HepG2 (cell line): ENCODE results near the gene FXYD5. TPM values are rescaled to one million over a fixed set of nuclear protein-coding genes. Genes with fewer than 3 reads are reported as not detected.

ENCODE experiments used
- ATAC-seq: fragments of 200-7000 bp; cut with Tn5 transposase; 3 replicates; pipeline ENCODE4 v1.9.1; 2020; ENCODE audit warnings: mild to moderate bottlenecking, moderate library complexity
- BruUV-seq: library from RNA; stranded (reverse); fragments of 400-500 nt; replicated peaks from 2 replicates; lab custom pipeline; 2021; lab: Mats Ljungman, UMichigan
- CTCF ChIA-PET: fragments of 300-600 bp; formaldehyde crosslinking; extraction: SDS; loops from one replicate; lab custom pipeline; 2021; ENCODE audit warnings: low total read pairs, inconsistent platforms, low intra/inter-chr PET ratio; lab: Yijun Ruan, JAX
- POLR2A ChIA-PET: fragments of 350-600 bp; sonication (Branson Sonifier 250); formaldehyde crosslinking; loops from one replicate; lab custom pipeline; 2020; ENCODE audit warnings: antibody characterized with exemption, inconsistent platforms; lab: Yijun Ruan, JAX
- DNase-seq: peaks from one replicate; pipeline ENCODE4 v3.0.0-alpha.2; 2015; ENCODE audit warnings: low spot score
- FAIRE-seq: peaks from 3 replicates; lab custom pipeline; 2011; peaks lifted over from hg19 to GRCh38; lab: Jason Lieb, UNC
- H2AFZ ChIP-seq: one replicate; pipeline ENCODE4 v1.6.1; 2011; ENCODE audit warnings: low read length, inconsistent platforms
- H3K27ac ChIP-seq: fragments of 300-600 bp; 3 replicates; pipeline ENCODE4 v1.8.0; 2011; ENCODE audit warnings: mixed run types, mild to moderate bottlenecking, mixed read lengths, low read length, inconsistent platforms; ENCODE audit not compliant: insufficient read depth; ENCODE audit errors: extremely low read length
- H3K27me3 ChIP-seq, 2 experiments: fragments of 200-600 bp in 1 of 2; 2 replicates in 1 of 2; 3 replicates in 1 of 2; pipeline versions ENCODE4 v1.6.0 to v1.8.0; 2011; ENCODE audit warnings: low read length in 2 of 2, mild to moderate bottlenecking in 2 of 2, moderate library complexity in 2 of 2, inconsistent platforms in 1 of 2; ENCODE audit not compliant: insufficient read depth in 2 of 2, control insufficient read depth in 1 of 2
- H3K36me3 ChIP-seq, 2 experiments: fragments of 200-600 bp in 1 of 2; replicated peaks in 1 of 2; 2 replicates in 1 of 2; 3 replicates in 1 of 2; pipeline versions ENCODE4 v1.5.1 to v1.8.0; 2011; ENCODE audit warnings: low read length in 2 of 2, inconsistent platforms in 1 of 2; ENCODE audit not compliant: insufficient read depth in 2 of 2, control insufficient read depth in 1 of 2
- H3K4me1 ChIP-seq: 2 replicates; pipeline ENCODE4 v1.5.1; 2012; ENCODE audit warnings: low read length, inconsistent platforms; ENCODE audit not compliant: insufficient read depth
- H3K4me2 ChIP-seq: 2 replicates; pipeline ENCODE4 v1.6.0; 2011; ENCODE audit warnings: low read depth, low read length, inconsistent platforms
- H3K4me3 ChIP-seq, 3 experiments: fragments of 200-600 bp in 1 of 3; sonication (generic), shearing (Covaris generic) in 1 of 3; replicated peaks in 1 of 3; 2 replicates each; pipeline ENCODE4 v1.5.1; 2011 to 2016; ENCODE audit warnings: low read length in 3 of 3, inconsistent platforms in 2 of 3, low read depth in 2 of 3, mild to moderate bottlenecking in 2 of 3, control low read depth in 1 of 3, mixed read lengths in 1 of 3; ENCODE audit not compliant: insufficient read depth in 1 of 3
- H3K79me2 ChIP-seq: one replicate; pipeline ENCODE4 v1.6.1; 2011; ENCODE audit warnings: low read length, inconsistent platforms; ENCODE audit not compliant: insufficient read depth
- H3K9ac ChIP-seq: 2 replicates; pipeline ENCODE4 v1.6.0; 2011; ENCODE audit warnings: mild to moderate bottlenecking, low read depth, low read length, inconsistent platforms; ENCODE audit not compliant: insufficient read depth
- H3K9me3 ChIP-seq: 2 replicates; pipeline ENCODE4 v1.5.1; 2012; ENCODE audit warnings: mild to moderate bottlenecking, low read length
- H4K20me1 ChIP-seq: 2 replicates; pipeline ENCODE4 v1.6.0; 2011; ENCODE audit warnings: inconsistent platforms, mild to moderate bottlenecking, low read length, moderate library complexity; ENCODE audit not compliant: insufficient read depth
- CAMTA2 ChIP-seq: sonication (generic); formaldehyde crosslinking; IDR thresholded peaks from 2 replicates; pipeline ENCODE4 v1.4.0; 2020; ENCODE audit warnings: mild to moderate bottlenecking, missing genetic modification reagents, borderline replicate concordance
- HMGA1 ChIP-seq: sonication (generic); formaldehyde crosslinking; conservative IDR thresholded peaks from 2 replicates; pipeline ENCODE4 v1.4.0; 2020; ENCODE audit warnings: missing genetic modification reagents
- HNRNPK ChIP-seq: fragments of 200-400 bp; formaldehyde crosslinking; IDR thresholded peaks from 2 replicates; pipeline ENCODE4 v1.6.1; 2018; ENCODE audit warnings: low read length, low read depth, moderate library complexity, mild to moderate bottlenecking; ENCODE audit not compliant: poor library complexity, severe bottlenecking
- IRF9 ChIP-seq: sonication (generic); formaldehyde crosslinking; IDR thresholded peaks from 2 replicates; pipeline ENCODE4 v1.8.0; 2022; ENCODE audit warnings: missing genetic modification reagents, mild to moderate bottlenecking, borderline replicate concordance
- MAFF ChIP-seq: IDR thresholded peaks from 2 replicates; pipeline ENCODE4 v1.6.1; 2011; ENCODE audit warnings: low read depth, low read length, improper control_type of control experiment
- MAFK ChIP-seq, 2 experiments: IDR thresholded peaks in 1 of 2; conservative IDR thresholded peaks in 1 of 2; 2 replicates each; pipeline ENCODE4 v1.6.1; 2011; ENCODE audit warnings: improper control_type of control experiment in 2 of 2, low read length in 2 of 2
- NFE2L2 ChIP-seq: fragments of 150-350 bp; IDR thresholded peaks from 2 replicates; pipeline ENCODE4 v1.6.1; 2014; ENCODE audit warnings: low read length
- RNF2 ChIP-seq: fragments of 450-650 bp; conservative IDR thresholded peaks from 2 replicates; pipeline ENCODE4 v1.6.1; 2016; ENCODE audit warnings: low read depth
- SNRNP70 ChIP-seq: fragments of 200-400 bp; formaldehyde crosslinking; IDR thresholded peaks from 2 replicates; pipeline ENCODE4 v1.6.1; 2017; ENCODE audit warnings: mild to moderate bottlenecking, low read depth, low read length, moderate library complexity
- TBX3 ChIP-seq: fragments of 450-650 bp; IDR thresholded peaks from 2 replicates; pipeline ENCODE4 v1.6.1; 2017; ENCODE audit warnings: antibody characterized with exemption, mild to moderate bottlenecking, inconsistent platforms, borderline replicate concordance
- TFDP1 ChIP-seq: IDR thresholded peaks from 2 replicates; pipeline ENCODE4 v1.6.1; 2016; ENCODE audit warnings: missing compliant biosample characterization, missing genetic modification reagents, borderline replicate concordance
- TIGD3 ChIP-seq: sonication (generic); formaldehyde crosslinking; IDR thresholded peaks from 2 replicates; pipeline ENCODE4 v1.5.1; 2020; ENCODE audit warnings: mild to moderate bottlenecking, missing genetic modification reagents, borderline replicate concordance
- TOPORS ChIP-seq: sonication (generic); formaldehyde crosslinking; IDR thresholded peaks from 2 replicates; pipeline ENCODE4 v1.8.0; 2023; ENCODE audit warnings: mild to moderate bottlenecking, missing genetic modification reagents
- TRIM22 ChIP-seq: fragments of 450-650 bp; IDR thresholded peaks from 2 replicates; pipeline ENCODE4 v1.6.1; 2017
- ZFP41 ChIP-seq: sonication (generic); formaldehyde crosslinking; IDR thresholded peaks from 2 replicates; pipeline ENCODE4 v1.4.0; 2020; ENCODE audit warnings: mild to moderate bottlenecking, missing genetic modification reagents, borderline replicate concordance
- ZNF18 ChIP-seq: sonication (generic); formaldehyde crosslinking; IDR thresholded peaks from 2 replicates; pipeline ENCODE4 v1.8.0; 2022; ENCODE audit warnings: mild to moderate bottlenecking, missing genetic modification reagents; ENCODE audit not compliant: insufficient replicate concordance
- ZNF230 ChIP-seq: sonication (generic); formaldehyde crosslinking; IDR thresholded peaks from 2 replicates; pipeline ENCODE4 v1.4.0; 2020; ENCODE audit warnings: mild to moderate bottlenecking, missing genetic modification reagents
- ZNF432 ChIP-seq: sonication (generic); formaldehyde crosslinking; IDR thresholded peaks from 2 replicates; pipeline ENCODE4 v1.5.0; 2020; ENCODE audit warnings: missing genetic modification reagents, mild to moderate bottlenecking, borderline replicate concordance
- ZNF772 ChIP-seq: sonication (generic); formaldehyde crosslinking; IDR thresholded peaks from 2 replicates; pipeline ENCODE4 v1.5.0; 2020; ENCODE audit warnings: mild to moderate bottlenecking, missing genetic modification reagents
- WGBS: methylation state at CpG from one replicate; pipeline ENCODE4 v1.1.6; 2017; ENCODE audit warnings: low lambda C conversion rate; 5-methylcytosine and 5-hydroxymethylcytosine counted together
- in situ Hi-C: cut with HindIII; loops from 2 replicates; pipeline ENCODE4 v1.10.0; 2017; ENCODE audit warnings: low pct_unique_long_range_greater_than_20kb; ENCODE audit not compliant: extremely low pct_ligation_motif_present
- intact Hi-C: fragments of 100-400 bp; cut with micrococcal nuclease; formaldehyde crosslinking; loops from one replicate; pipeline ENCODE4 v1.10.0; 2022; ENCODE audit not compliant: unreplicated experiment
- polyA plus RNA-seq, 8 experiments: library from polyadenylated mRNA; depleted of rRNA in 3 of 8; stranded (reverse) in 7 of 8; unstranded in 1 of 8; fragments of >200 nt; fragmentation: Illumina TruSeq in 4 of 8; extraction: Trizol in 4 of 8; gene quantifications; 2 replicates each; pipeline versions ENCODE4 v1.2.1 to v1.2.3, GENCODE V29; 2011 to 2016; ENCODE audit warnings: low read depth in 4 of 8, missing spikeins in 1 of 8, mixed read lengths in 1 of 8; ENCODE audit not compliant: insufficient read depth in 1 of 8
- total RNA-seq, 5 experiments: library from RNA; depleted of rRNA; stranded (reverse); fragments of >200 nt; fragmentation: Illumina TruSeq; extraction: Trizol; gene quantifications; 2 replicates each; pipeline ENCODE4 v1.2.3, GENCODE V29; 2016; ENCODE audit warnings: low read depth in 1 of 5

The FXYD5 gene
- total and polyA plus RNA-seq, 2 of the 13 experiments (the other 11 are each of a cell fraction or from before 2014, with no cell fraction given) = 0.65 TPM; not detected in 1

GRCh38 chr19:35179830-35180229 lies 25.3 kb downstream of the FXYD5 start (continued):
- TF ChIP-seq TFDP1 (no peak), TOPORS (CRISPR knock-in tag) (no peak), ZNF432 (no peak), TBX3 (no peak), HMGA1 (CRISPR knock-in tag) (no peak), ZNF230 (no peak), TRIM22 (no peak), HNRNPK (no peak), SNRNP70 (no peak), ZNF18 (CRISPR knock-in tag) (no peak)

GRCh38 chr19:35181387-35181786 lies 26.9 kb downstream of the FXYD5 start:
- Histone ChIP-seq H3K9ac (no peak overlapping the region), H4K20me1 (no peaks in the 10 kb centered on the region), H3K9me3 (no peaks in the 10 kb centered on the region), H3K79me2 (no peaks in the 10 kb centered on the region), H3K27ac (no peak overlapping the region), H2AFZ (no peak overlapping the region), H3K4me3 (no peak overlapping the region), H3K27me3 (peaks cover 0 to 1% of the 10 kb centered on the region in 2 experiments; a peak in 2 of 5 replicates), H3K36me3 (no peaks in the 10 kb centered on the region), H3K4me1 (no peaks in the 10 kb centered on the region), H3K4me2 (no peak overlapping the region)
- no peak for FAIRE-seq
- no TSS peak for BruUV-seq
- no peak for DNase-seq
- no peak for ATAC-seq
- POLR2A ChIA-PET = no interaction called here
- intact Hi-C loops = no loop called here
- WGBS = 6% methylated on average over 1 of the region's 1 CpG
- CTCF ChIA-PET = no interaction called here
- in situ Hi-C loops = no loop called here
- TF ChIP-seq NFE2L2 (peak; percentile 50; the same call in 1 of the 2 replicates), CAMTA2 (CRISPR knock-in tag) (no peak), TIGD3 (CRISPR knock-in tag) (no peak), ZNF772 (CRISPR knock-in tag) (no peak), IRF9 (CRISPR knock-in tag) (no peak), MAFF (peak; percentile 63), ZFP41 (CRISPR knock-in tag) (no peak), MAFK (conservative IDR thresholded peaks at IDR 0.05 in 1 of 2, IDR thresholded peaks at IDR 0.05 in 1 of 2; ENCODE audit: low read length in 2 of 2) (peak; percentile 68 to 79), RNF2 (no peak)
